ENCODE results near the gene SEMA3E.

The SEMA3E gene

DNA sequence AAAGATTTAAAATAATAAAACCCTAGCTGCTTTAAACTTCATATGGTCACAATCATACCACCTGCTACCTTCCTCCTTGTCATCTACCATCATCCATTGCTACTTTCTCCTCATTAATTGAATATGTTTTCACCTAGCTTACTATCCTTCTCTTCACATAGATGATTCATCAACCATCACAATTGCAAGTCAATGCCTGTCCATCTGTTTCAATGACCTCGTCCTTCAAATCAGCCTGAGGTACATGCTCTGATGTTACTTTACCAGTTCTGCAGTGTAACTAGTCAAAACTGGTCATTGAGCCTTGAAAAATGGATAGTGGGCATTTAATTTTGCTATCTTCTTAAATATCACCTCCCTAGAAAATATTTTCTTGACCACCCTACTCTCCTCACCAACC is 164.7 kb downstream of the SEMA3E start:
- TF ChIP-seq, protein P1, sequence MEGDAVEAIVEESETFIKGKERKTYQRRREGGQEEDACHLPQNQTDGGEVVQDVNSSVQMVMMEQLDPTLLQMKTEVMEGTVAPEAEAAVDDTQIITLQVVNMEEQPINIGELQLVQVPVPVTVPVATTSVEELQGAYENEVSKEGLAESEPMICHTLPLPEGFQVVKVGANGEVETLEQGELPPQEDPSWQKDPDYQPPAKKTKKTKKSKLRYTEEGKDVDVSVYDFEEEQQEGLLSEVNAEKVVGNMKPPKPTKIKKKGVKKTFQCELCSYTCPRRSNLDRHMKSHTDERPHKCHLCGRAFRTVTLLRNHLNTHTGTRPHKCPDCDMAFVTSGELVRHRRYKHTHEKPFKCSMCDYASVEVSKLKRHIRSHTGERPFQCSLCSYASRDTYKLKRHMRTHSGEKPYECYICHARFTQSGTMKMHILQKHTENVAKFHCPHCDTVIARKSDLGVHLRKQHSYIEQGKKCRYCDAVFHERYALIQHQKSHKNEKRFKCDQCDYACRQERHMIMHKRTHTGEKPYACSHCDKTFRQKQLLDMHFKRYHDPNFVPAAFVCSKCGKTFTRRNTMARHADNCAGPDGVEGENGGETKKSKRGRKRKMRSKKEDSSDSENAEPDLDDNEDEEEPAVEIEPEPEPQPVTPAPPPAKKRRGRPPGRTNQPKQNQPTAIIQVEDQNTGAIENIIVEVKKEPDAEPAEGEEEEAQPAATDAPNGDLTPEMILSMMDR (IDR thresholded peaks at IDR 0.05; ENCODE audit: low read depth, low read length), result no peak
- Histone ChIP-seq H3K4me3 (ENCODE audit: low read depth, low read length) (no peak overlapping the region), H3K9me3 (ENCODE audit: severe bottlenecking) (no peaks in the 10 kb centered on the region), H3K27ac (no peak overlapping the region), H3K36me3 (no peaks in the 10 kb centered on the region), H3K27me3 (ENCODE audit: insufficient read depth, low read depth, severe bottlenecking) (no peaks in the 10 kb centered on the region)
- DNase-seq, result no peak

DNA sequence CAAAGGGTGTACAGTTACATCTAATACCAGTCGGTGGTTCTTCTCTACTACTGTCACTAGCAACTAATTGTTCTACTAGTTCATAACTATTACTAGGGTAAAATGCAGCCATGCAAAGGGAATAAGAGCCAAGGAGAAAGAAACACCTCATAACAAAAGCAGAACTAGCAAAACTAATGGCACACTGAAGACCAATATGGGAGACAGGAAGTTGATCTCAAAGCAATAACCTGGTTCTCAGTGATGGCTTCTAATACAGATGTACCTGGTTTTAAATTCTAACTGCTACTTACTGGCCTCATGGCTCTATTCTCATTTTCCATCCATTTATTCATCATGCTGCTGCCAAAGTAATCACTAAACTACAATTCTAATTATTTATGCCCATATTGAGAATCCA is 170.3 kb downstream of the SEMA3E start:
- DNase-seq, result no peak
- Histone ChIP-seq H3K36me3 (no peaks in the 10 kb centered on the region), H3K4me3 (ENCODE audit: low read depth, low read length) (no peak overlapping the region), H3K9me3 (ENCODE audit: severe bottlenecking) (no peaks in the 10 kb centered on the region), H3K27ac (no peak overlapping the region), H3K27me3 (ENCODE audit: insufficient read depth, low read depth, severe bottlenecking) (no peaks in the 10 kb centered on the region)
- TF ChIP-seq, protein P1 (IDR thresholded peaks at IDR 0.05; ENCODE audit: low read depth, low read length), result no peak

DNA sequence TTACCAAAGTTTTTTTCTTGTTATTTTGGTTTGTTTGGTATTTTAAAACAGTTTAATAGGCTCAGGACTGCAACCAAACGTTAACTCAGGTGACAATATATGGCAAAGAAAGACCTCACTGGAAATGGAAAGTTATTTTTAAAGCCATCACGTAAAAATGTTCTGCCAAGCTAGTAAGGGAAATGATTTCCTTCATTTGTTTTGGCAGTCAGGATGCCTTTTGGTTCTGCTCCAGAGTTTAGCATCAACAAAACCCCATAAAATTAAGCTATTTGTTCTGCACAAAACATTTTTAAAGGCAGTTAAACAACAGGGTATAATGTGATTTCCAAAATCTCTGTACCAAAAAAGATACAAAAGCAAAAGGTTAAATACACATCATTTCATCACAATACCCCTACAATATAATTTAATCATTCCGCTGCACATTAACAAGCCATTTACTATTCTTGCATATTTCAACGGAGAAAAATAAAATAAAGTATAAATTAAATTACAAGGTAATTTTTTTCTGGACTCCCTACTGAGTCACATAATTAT is 172.4 kb downstream of the SEMA3E start:
- Histone ChIP-seq H3K27ac (no peak overlapping the region), H3K9me3 (ENCODE audit: severe bottlenecking) (no peaks in the 10 kb centered on the region), H3K36me3 (no peaks in the 10 kb centered on the region), H3K27me3 (ENCODE audit: insufficient read depth, low read depth, severe bottlenecking) (no peaks in the 10 kb centered on the region), H3K4me3 (ENCODE audit: low read depth, low read length) (no peak overlapping the region)
- DNase-seq, result no peak
- TF ChIP-seq, protein P1 (IDR thresholded peaks at IDR 0.05; ENCODE audit: low read depth, low read length), result no peak

DNA sequence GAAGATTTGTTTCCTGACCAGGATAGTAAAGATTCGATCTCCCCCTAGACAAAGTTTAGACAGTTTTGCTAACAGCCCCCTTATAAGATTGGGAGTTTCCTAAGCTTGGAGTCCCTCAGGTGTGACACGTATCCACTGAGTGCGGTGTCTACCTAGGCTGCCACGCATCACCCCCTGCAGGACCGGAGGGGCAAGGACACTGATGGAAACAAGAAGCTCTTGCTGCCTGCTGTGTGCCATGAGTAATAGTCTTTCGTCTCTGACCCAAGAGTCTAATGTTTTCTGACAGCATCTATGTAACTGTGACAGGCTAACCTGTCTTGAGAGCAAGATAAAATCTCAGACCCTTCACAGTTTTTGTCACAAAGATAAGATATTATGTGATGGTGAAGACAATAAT is 173.5 kb downstream of the SEMA3E start:
- DNase-seq, result peak; percentile 25
- TF ChIP-seq, protein P1 (IDR thresholded peaks at IDR 0.05; ENCODE audit: low read depth, low read length), result peak; percentile 22; the same call in 1 of the 2 replicates
- no peaks in the 10 kb centered on the region for H3K9me3 ChIP-seq (ENCODE audit: severe bottlenecking)
- no peak overlapping the region for H3K27ac ChIP-seq
- no peaks in the 10 kb centered on the region for H3K27me3 ChIP-seq (ENCODE audit: insufficient read depth, low read depth, severe bottlenecking)
- H3K4me3 ChIP-seq (ENCODE audit: low read depth, low read length), result no peak overlapping the region
- H3K36me3 ChIP-seq, result no peaks in the 10 kb centered on the region

DNA sequence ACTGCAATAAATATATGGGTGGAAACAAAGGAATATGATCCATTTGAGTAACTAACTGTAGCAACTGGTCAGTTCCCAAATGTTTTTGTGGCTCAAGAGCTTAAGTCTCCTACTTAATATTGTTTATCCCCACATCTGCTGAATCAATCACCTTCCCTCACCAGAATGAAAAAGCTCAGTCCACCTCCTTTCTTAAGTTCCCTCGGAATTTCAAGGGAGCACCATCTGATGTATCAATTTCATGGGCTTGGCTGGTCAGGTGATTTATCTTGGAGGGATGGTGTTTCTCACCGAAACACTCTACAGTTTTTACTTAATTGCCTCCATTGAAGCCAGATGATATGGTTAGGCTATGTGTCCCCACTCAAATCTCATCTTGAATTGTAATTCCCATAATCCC is 176.6 kb downstream of the SEMA3E start:
- DNase-seq, result no peak
- Histone ChIP-seq H3K27ac (no peak overlapping the region), H3K9me3 (ENCODE audit: severe bottlenecking) (no peaks in the 10 kb centered on the region), H3K27me3 (ENCODE audit: insufficient read depth, low read depth, severe bottlenecking) (no peaks in the 10 kb centered on the region), H3K4me3 (ENCODE audit: low read depth, low read length) (no peak overlapping the region), H3K36me3 (no peaks in the 10 kb centered on the region)
- TF ChIP-seq, protein P1 (IDR thresholded peaks at IDR 0.05; ENCODE audit: low read depth, low read length), result no peak

DNA sequence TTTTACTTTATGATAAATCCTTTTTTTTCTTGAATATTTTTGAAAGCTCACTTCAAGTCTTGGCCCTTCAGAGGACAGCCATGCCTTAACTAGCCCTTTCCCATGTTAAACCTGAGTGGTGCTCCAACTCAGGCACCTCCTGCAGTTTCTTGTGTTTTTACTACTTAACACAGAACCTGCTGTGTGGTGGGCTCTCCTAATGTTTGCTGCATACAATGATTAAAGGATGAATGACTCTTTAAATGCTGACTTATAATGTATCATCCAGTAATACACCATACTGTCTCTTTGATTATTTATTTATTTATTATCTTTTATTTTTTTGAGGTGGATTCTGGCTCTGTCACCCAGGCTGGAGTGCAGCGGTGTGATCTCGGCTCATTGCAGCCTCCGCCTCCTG is 179.4 kb downstream of the SEMA3E start:
- no peak for DNase-seq
- no peaks in the 10 kb centered on the region for H3K27me3 ChIP-seq (ENCODE audit: insufficient read depth, low read depth, severe bottlenecking)
- TF ChIP-seq, protein P1 (IDR thresholded peaks at IDR 0.05; ENCODE audit: low read depth, low read length), result no peak
- no peak overlapping the region for H3K27ac ChIP-seq
- H3K36me3 ChIP-seq, result no peaks in the 10 kb centered on the region
- no peaks in the 10 kb centered on the region for H3K9me3 ChIP-seq (ENCODE audit: severe bottlenecking)
- H3K4me3 ChIP-seq (ENCODE audit: low read depth, low read length), result no peak overlapping the region
